CD4-positive, alpha-beta T cell treated with Interleukin-17A for 4 hours (primary cell): ENCODE data around the gene VCL.

Experiments
- DNase-seq: peaks from one replicate; pipeline ENCODE4 v3.0.0-alpha.2; 2020; ENCODE audit warnings: mixed read lengths

Gene VCL

DNA sequence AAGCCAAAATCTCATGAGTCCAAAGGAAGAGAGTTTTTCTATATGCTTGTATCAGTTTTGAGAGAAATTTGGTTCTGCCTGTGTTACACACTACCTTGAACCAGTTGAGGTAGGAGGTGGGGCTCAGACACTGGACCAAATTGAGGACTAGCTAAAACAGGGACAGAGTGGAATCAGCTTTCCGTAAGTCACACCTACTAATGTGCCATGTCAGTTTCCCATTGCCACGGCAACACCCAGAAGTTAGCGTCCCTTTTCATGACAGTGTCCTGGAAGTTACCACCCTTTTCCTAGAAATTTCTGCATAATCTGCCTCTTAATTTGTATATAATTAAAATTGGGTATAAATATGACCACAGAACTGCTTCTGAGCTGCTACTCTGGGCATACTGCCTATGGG lies 162.1 kb downstream of the VCL start:
- no peak for DNase-seq

DNA sequence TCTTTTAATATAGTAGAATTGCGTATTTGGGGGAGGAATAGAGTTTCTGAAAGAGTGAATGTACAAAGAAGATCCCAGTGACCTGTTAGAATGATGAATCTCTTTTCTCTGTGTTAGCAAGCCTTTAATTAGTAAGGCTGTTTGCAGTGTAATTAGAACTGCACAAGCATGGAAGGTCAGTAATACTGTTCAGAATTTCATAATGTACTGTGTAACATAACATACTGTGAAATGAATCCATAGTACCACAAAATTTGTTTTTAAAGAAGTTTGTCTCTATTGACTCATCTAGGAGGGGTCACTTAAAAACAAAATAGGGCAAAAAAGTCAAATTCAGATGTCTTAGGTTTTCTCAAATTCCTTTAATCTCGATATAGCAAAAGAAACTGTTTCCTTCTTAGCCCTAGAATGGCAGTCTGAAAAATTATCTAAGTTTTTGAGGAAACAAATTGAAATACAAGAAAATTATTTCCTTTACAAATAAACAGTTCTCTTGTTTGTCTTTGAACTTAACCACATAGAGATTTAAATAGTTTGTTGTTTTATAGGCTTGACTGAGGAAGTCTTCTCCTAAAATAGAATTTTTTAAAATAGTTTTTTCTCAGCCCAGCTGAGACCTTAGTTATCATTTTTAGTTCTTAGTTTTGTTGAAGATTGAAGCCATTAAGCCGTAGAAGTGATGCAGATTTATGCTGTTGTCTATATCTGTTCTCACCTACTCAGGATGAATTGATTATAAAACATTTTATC lies 165.6 kb downstream of the VCL start:
- no peak for DNase-seq

DNA sequence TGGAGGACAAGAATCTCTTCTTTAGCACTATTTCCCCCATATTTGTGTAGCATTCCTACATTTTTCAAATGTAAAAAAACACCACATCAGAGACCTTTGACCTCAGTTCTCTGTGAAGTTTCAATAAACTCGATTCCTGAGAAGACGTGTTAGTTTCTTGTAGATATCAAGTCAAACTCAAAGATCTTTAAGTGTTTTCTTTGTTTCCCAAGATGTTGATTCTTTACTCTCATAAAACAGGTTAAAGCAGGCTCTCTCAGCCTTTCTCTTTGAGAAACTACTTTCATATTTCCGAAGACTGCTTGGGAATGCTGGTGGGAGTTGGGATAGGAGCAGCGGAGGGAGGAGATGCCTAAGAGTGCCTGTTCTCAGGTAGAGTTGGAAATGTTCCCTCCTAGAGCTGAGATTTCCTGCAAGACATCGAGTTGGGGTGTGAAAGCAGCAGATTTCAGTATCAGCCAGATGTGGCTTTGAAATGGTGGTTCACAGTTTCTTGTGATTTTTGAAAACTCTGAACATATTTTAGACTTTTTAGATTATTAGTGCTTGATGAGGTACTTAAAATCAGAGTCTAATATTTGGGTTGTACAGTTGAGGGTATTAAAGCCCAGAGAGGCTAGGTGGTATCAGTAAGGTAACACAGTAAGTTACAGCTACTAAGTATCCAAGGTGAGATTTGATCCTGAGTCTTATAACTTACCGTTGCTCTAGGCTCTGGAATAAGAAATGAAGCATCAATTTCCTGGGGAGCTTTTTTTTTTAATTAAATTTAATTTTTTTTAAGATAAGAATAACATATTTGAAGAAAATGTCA lies 167.0 kb downstream of the VCL start:
- DNase-seq, result no peak

DNA sequence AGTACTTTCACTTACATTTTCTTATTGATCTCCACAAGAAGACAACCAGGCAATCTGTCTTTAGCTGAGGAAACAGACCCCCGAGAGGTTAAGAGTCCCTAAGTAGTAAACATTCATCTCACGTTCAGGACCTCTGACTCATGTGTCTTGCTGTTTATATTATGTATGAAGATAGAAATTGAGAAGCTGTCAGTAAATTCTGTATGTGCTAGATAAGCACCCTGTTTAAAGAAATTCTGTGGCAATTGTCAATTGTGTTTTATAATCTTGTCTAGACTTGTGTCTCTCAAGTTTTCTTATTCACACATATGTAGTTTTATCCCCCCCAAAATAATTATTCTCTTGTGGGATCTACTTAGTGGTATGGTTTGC lies 167.6 kb downstream of the VCL start:
- no peak for DNase-seq

GRCh38 chr10:74167443-74167842 lies 169.5 kb downstream of the VCL start:
- DNase-seq, result no peak
